HL-60 (cell line): ENCODE results near the gene FARS2.

Experiments
- DNase-seq, 2 experiments: peaks; one replicate each; pipeline ENCODE4 v3.0.0-alpha.2; 2010 to 2020; ENCODE audit warnings: low read depth in 1 of 2, low spot score in 1 of 2
- H3K27ac ChIP-seq: fragments of 250-450 bp; sonication (Bioruptor Pico); replicated peaks from 2 replicates; pipeline ENCODE4 v1.5.1; 2020; ENCODE audit warnings: mild to moderate bottlenecking, moderate library complexity
- H3K27me3 ChIP-seq: fragments of 250-450 bp; sonication (Bioruptor Pico); 2 replicates; pipeline ENCODE4 v1.5.1; 2021; ENCODE audit warnings: mild to moderate bottlenecking, moderate library complexity; ENCODE audit not compliant: insufficient read depth, poor library complexity, severe bottlenecking
- H3K4me3 ChIP-seq: replicated peaks from 2 replicates; pipeline ENCODE4 v1.5.1; 2011; ENCODE audit warnings: mild to moderate bottlenecking, control low read depth, low read length; ENCODE audit not compliant: insufficient read depth
- GABPA ChIP-seq: IDR thresholded peaks from 2 replicates; pipeline ENCODE4 v1.6.1; 2012; ENCODE audit warnings: low read depth
- POLR2AphosphoS5 ChIP-seq: IDR thresholded peaks from 2 replicates; pipeline ENCODE4 v1.6.1; 2012; ENCODE audit warnings: low read depth
- SPI1 ChIP-seq: IDR thresholded peaks from 2 replicates; pipeline ENCODE4 v1.6.1; 2012; ENCODE audit warnings: low read depth, mild to moderate bottlenecking, borderline replicate concordance
- TF ChIP-seq, protein P1 (sequence below): IDR thresholded peaks from 2 replicates; pipeline ENCODE4 v1.6.1; 2012; ENCODE audit warnings: low read depth; ENCODE audit not compliant: insufficient replicate concordance
- TF ChIP-seq, protein P2 (sequence below): IDR thresholded peaks from one replicate; pipeline ENCODE4 v1.5.1; 2011; ENCODE audit warnings: low read length, control low read depth, inconsistent platforms; ENCODE audit not compliant: insufficient read depth

Gene FARS2

DNA sequence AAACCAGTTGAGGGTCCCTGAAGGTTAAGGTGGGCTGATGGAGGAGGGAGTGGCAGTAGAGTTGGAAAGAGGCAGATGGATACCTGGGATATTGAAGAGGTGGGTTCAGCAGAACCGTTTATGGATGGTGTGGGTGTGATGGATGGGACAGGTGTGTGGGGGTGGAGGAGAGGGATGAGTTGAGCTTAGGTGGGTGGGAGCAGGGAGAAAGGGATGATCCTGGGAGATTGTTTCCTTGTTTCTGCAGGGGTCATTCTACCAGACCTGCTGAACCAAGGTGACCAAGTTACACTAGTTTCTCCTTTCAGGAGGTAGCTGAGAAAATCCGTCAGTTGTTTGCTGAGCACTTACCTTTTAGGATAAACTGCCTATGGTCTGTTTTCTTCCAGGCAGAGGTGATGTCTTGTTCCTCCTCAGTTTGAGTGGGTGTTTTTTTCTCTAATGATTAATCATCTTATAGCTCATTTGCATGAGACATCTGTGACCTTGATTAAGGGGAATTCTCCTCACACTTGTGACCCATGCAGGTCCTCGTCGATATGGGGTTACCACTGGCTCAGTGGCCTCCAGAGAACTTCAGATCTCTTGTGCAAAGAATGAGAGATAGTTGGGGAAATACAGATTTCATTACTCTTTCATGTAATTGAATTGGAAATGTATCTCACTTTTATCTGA lies 53.0 kb downstream of the FARS2 start:
- Histone ChIP-seq H3K4me3 (no peak overlapping the region), H3K27ac (no peak overlapping the region), H3K27me3 (no peaks in the 10 kb centered on the region)
- TF ChIP-seq, protein P1, sequence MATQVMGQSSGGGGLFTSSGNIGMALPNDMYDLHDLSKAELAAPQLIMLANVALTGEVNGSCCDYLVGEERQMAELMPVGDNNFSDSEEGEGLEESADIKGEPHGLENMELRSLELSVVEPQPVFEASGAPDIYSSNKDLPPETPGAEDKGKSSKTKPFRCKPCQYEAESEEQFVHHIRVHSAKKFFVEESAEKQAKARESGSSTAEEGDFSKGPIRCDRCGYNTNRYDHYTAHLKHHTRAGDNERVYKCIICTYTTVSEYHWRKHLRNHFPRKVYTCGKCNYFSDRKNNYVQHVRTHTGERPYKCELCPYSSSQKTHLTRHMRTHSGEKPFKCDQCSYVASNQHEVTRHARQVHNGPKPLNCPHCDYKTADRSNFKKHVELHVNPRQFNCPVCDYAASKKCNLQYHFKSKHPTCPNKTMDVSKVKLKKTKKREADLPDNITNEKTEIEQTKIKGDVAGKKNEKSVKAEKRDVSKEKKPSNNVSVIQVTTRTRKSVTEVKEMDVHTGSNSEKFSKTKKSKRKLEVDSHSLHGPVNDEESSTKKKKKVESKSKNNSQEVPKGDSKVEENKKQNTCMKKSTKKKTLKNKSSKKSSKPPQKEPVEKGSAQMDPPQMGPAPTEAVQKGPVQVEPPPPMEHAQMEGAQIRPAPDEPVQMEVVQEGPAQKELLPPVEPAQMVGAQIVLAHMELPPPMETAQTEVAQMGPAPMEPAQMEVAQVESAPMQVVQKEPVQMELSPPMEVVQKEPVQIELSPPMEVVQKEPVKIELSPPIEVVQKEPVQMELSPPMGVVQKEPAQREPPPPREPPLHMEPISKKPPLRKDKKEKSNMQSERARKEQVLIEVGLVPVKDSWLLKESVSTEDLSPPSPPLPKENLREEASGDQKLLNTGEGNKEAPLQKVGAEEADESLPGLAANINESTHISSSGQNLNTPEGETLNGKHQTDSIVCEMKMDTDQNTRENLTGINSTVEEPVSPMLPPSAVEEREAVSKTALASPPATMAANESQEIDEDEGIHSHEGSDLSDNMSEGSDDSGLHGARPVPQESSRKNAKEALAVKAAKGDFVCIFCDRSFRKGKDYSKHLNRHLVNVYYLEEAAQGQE: no peak
- TF ChIP-seq, protein P2, sequence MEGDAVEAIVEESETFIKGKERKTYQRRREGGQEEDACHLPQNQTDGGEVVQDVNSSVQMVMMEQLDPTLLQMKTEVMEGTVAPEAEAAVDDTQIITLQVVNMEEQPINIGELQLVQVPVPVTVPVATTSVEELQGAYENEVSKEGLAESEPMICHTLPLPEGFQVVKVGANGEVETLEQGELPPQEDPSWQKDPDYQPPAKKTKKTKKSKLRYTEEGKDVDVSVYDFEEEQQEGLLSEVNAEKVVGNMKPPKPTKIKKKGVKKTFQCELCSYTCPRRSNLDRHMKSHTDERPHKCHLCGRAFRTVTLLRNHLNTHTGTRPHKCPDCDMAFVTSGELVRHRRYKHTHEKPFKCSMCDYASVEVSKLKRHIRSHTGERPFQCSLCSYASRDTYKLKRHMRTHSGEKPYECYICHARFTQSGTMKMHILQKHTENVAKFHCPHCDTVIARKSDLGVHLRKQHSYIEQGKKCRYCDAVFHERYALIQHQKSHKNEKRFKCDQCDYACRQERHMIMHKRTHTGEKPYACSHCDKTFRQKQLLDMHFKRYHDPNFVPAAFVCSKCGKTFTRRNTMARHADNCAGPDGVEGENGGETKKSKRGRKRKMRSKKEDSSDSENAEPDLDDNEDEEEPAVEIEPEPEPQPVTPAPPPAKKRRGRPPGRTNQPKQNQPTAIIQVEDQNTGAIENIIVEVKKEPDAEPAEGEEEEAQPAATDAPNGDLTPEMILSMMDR: no peak
- TF ChIP-seq GABPA (no peak), POLR2AphosphoS5 (no peak), SPI1 (no peak)
- no peak for DNase-seq

DNA sequence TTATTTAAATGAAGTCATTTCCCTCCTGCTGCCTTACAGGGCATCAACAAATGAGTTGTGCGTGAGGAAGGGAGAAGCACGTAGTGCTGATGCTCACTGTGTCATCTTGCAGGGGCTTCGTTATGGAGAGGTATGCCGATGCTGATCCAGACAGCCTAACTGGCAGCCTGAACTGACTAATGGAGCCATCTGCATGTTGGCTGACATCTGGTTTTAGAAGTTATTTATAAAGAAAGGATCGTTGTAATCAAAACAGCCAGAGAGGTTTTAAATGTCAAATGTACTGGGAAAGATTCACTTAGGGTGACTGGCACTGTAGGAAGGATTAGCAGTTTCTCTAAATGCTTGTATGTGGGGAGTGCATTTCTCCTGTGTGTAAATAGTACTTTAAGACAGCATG lies 54.6 kb downstream of the FARS2 start:
- Histone ChIP-seq H3K27ac (no peak overlapping the region), H3K27me3 (no peaks in the 10 kb centered on the region), H3K4me3 (no peak overlapping the region)
- no peak for DNase-seq
- TF ChIP-seq SPI1: no peak
- TF ChIP-seq POLR2AphosphoS5: no peak
- TF ChIP-seq, protein P1: no peak
- TF ChIP-seq GABPA: no peak
- TF ChIP-seq, protein P2: no peak

DNA sequence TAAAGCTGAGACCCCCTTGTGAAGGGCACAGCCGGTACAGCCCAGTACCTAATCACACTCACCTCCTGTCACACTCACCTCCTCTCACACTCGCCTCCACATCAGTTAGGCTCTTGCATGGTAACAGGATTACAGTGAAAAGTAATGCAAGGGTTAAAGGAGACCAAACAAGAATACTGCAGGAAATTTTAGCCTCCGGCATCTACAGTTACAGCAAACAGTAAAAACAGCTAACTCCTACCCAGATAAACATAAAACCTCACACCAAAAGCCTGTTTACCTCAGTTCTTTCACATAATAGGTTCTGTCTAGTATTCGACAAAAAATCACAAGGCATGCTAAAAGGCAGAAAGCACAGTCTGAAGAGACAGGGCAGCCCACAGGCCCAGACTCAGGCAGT lies 55.6 kb downstream of the FARS2 start:
- Histone ChIP-seq H3K27me3 (no peaks in the 10 kb centered on the region), H3K27ac (no peak overlapping the region), H3K4me3 (no peak overlapping the region)
- no peak for TF ChIP-seq POLR2AphosphoS5
- TF ChIP-seq, protein P1: no peak
- TF ChIP-seq, protein P2: no peak
- TF ChIP-seq GABPA: no peak
- TF ChIP-seq SPI1: no peak
- DNase-seq: no peak
